Smooth muscle cell (in vitro differentiated cells): ENCODE results near the gene CDHR3. TPM values are rescaled to one million over a fixed set of nuclear protein-coding genes. Genes with fewer than 3 reads are reported as not detected.

Experiments
- DNase-seq: peaks from one replicate; lab custom pipeline; 2025; ENCODE audit not compliant: unreplicated experiment; lab: John Stamatoyannopoulos, UW
- H2AFZ ChIP-seq: fragments of 200-600 bp; sonication (generic); 2 replicates; pipeline ENCODE4 v1.6.0; 2016; ENCODE audit warnings: antibody characterized with exemption, low read depth, mild to moderate bottlenecking
- H3F3A ChIP-seq: fragments of 200-600 bp; sonication (generic); 2 replicates; pipeline ENCODE4 v1.6.0; 2017; ENCODE audit warnings: antibody characterized with exemption, low read depth
- H3K27ac ChIP-seq: fragments of 200-600 bp; sonication (generic); 2 replicates; pipeline ENCODE4 v1.5.1; 2016; ENCODE audit warnings: low read depth, mild to moderate bottlenecking
- H3K27me3 ChIP-seq: fragments of 200-600 bp; sonication (generic); 2 replicates; pipeline ENCODE4 v1.6.1; 2016; ENCODE audit warnings: low read depth, mild to moderate bottlenecking
- H3K36me3 ChIP-seq: fragments of 200-600 bp; sonication (generic); 2 replicates; pipeline ENCODE4 v1.5.1; 2016; ENCODE audit warnings: low read depth
- H3K4me1 ChIP-seq: fragments of 200-600 bp; sonication (generic); 2 replicates; pipeline ENCODE4 v1.5.1; 2016; ENCODE audit warnings: low read depth
- H3K4me2 ChIP-seq: fragments of 200-600 bp; sonication (generic); 2 replicates; pipeline ENCODE4 v1.6.0; 2016; ENCODE audit warnings: mild to moderate bottlenecking
- H3K4me3 ChIP-seq: fragments of 200-600 bp; sonication (generic); 2 replicates; pipeline ENCODE4 v1.5.1; 2016; ENCODE audit warnings: mild to moderate bottlenecking
- H3K79me2 ChIP-seq: fragments of 200-600 bp; sonication (generic); 2 replicates; pipeline ENCODE4 v1.6.0; 2016; ENCODE audit warnings: low read depth, mild to moderate bottlenecking
- H3K9ac ChIP-seq: fragments of 200-600 bp; sonication (generic); 2 replicates; pipeline ENCODE4 v1.6.0; 2016; ENCODE audit warnings: low read depth
- H3K9me3 ChIP-seq: fragments of 200-600 bp; sonication (generic); replicated peaks from 2 replicates; pipeline ENCODE4 v1.5.1; 2016; ENCODE audit warnings: low read depth
- H4K20me1 ChIP-seq: fragments of 200-600 bp; sonication (generic); 2 replicates; pipeline ENCODE4 v1.6.0; 2016; ENCODE audit warnings: low read depth
- WGBS: methylation state at CpG from one replicate; pipeline ENCODE4 v1.1.7; 2016; ENCODE audit warnings: low lambda C conversion rate; 5-methylcytosine and 5-hydroxymethylcytosine counted together
- polyA plus RNA-seq: library from polyadenylated mRNA; unstranded; fragments of >200 nt; fragmentation: Nextera tagmentation; extraction: Ambion mirVana; gene quantifications from 2 replicates; pipeline ENCODE4 v1.2.1, GENCODE V29; 2016
- total RNA-seq: library from RNA; depleted of rRNA; stranded (reverse); fragments of >200 nt; gene quantifications from 2 replicates; pipeline ENCODE4 v1.2.3, GENCODE V29; 2014
- TF ChIP-seq, protein P1 (sequence below): fragments of 200-600 bp; sonication (generic); IDR thresholded peaks from 2 replicates; pipeline ENCODE4 v1.5.1; 2017; ENCODE audit warnings: borderline replicate concordance, mild to moderate bottlenecking, antibody characterized with exemption; ENCODE audit not compliant: insufficient read depth, poor library complexity, severe bottlenecking

CDHR3 gene
- total and polyA plus RNA-seq, 2 experiments from 2014 or later = 0.31 to 1.7 TPM

DNA sequence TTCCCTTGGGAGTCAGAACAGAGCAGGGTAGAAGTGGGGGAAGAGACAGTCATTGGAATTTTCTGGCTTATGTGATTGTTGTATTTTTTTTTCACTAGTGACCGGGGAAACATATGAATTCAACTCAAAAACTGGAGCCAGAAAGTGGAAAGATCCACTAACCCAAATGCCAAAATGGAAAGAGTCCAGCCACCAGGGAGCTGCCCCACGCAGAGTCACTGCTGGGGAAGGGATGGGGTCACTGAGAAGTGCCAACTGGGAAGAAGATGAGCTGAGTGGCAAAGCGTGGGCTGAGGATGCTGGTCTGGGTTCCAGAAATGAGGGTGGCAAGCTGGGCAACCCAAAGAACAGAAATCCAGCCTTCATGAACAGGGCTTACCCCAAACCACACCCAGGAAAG lies 69.2 kb downstream of the CDHR3 start:
- Histone ChIP-seq H3K27ac (no peak overlapping the region), H4K20me1 (no peaks in the 10 kb centered on the region), H3K79me2 (no peaks in the 10 kb centered on the region), H3K9me3 (no peaks in the 10 kb centered on the region), H3K36me3 (no peaks in the 10 kb centered on the region), H3F3A (no peaks in the 10 kb centered on the region), H3K9ac (no peak overlapping the region), H3K4me3 (no peak overlapping the region), H2AFZ (no peak overlapping the region), H3K4me2 (no peak overlapping the region), H3K27me3 (no peaks in the 10 kb centered on the region), H3K4me1 (no peaks in the 10 kb centered on the region)
- TF ChIP-seq, protein P1, sequence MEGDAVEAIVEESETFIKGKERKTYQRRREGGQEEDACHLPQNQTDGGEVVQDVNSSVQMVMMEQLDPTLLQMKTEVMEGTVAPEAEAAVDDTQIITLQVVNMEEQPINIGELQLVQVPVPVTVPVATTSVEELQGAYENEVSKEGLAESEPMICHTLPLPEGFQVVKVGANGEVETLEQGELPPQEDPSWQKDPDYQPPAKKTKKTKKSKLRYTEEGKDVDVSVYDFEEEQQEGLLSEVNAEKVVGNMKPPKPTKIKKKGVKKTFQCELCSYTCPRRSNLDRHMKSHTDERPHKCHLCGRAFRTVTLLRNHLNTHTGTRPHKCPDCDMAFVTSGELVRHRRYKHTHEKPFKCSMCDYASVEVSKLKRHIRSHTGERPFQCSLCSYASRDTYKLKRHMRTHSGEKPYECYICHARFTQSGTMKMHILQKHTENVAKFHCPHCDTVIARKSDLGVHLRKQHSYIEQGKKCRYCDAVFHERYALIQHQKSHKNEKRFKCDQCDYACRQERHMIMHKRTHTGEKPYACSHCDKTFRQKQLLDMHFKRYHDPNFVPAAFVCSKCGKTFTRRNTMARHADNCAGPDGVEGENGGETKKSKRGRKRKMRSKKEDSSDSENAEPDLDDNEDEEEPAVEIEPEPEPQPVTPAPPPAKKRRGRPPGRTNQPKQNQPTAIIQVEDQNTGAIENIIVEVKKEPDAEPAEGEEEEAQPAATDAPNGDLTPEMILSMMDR = no peak
- DNase-seq = no peak
- 94% methylated on average over 3 of the region's 3 CpGs for WGBS

DNA sequence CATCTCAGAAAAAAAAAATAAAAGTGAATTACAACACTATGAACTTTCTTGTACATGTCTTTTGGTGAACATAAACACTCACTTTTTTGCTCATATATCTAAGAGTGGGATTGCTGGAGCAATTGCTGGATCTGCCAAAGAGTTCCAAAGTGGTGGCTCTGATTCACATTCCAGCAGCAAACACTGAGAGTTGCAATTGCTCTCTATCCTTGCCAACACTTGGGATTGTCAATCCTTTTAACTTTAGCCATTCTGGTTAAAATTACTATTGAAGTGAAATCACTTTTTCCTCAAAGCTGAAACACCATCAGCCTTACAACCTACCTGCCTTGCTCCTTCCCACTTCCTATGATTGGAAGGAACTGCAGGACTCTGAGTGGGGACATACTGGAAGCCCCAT lies 70.7 kb downstream of the CDHR3 start:
- H3K4me1 ChIP-seq = no peaks in the 10 kb centered on the region
- no peak overlapping the region for H3K4me2 ChIP-seq
- no peak overlapping the region for H3K27ac ChIP-seq
- H3K9ac ChIP-seq = no peak overlapping the region
- TF ChIP-seq, protein P1 = no peak
- H3K79me2 ChIP-seq = no peaks in the 10 kb centered on the region
- H3K9me3 ChIP-seq = no peaks in the 10 kb centered on the region
- H3K36me3 ChIP-seq = no peaks in the 10 kb centered on the region
- H3K27me3 ChIP-seq = no peaks in the 10 kb centered on the region
- H3K4me3 ChIP-seq = no peak overlapping the region
- DNase-seq = no peak
- H2AFZ ChIP-seq = no peak overlapping the region
- no peaks in the 10 kb centered on the region for H3F3A ChIP-seq
- no peaks in the 10 kb centered on the region for H4K20me1 ChIP-seq

DNA sequence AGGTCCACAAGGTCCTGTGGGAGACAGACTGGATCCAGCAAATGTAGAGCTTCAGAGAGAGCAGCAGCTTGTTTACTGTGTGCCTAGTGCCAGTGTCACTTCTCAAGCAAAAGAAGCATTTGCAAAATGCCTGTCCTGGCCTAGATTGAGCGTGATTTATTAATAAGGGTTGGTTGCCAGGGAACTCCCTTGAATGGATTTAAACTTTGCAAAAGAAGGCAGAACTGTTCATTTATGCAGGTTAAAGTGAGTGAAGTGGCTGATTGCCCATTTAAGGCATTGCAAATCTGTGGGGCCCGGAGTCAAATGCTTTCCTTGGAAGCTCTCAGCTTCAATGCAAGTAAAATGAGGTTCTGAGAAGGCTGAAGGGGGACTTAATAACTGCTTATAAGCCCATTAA lies 71.3 kb downstream of the CDHR3 start:
- H3K4me1 ChIP-seq = no peaks in the 10 kb centered on the region
- no peaks in the 10 kb centered on the region for H3K9me3 ChIP-seq
- H3K27me3 ChIP-seq = no peaks in the 10 kb centered on the region
- WGBS = 100% methylated on average over 2 of the region's 2 CpGs
- H3F3A ChIP-seq = no peaks in the 10 kb centered on the region
- no peaks in the 10 kb centered on the region for H3K36me3 ChIP-seq
- no peak overlapping the region for H3K27ac ChIP-seq
- DNase-seq = no peak
- TF ChIP-seq, protein P1 = no peak
- H2AFZ ChIP-seq = no peak overlapping the region
- H3K4me2 ChIP-seq = no peak overlapping the region
- H3K4me3 ChIP-seq = no peak overlapping the region
- H3K9ac ChIP-seq = no peak overlapping the region
- no peaks in the 10 kb centered on the region for H4K20me1 ChIP-seq
- H3K79me2 ChIP-seq = no peaks in the 10 kb centered on the region

DNA sequence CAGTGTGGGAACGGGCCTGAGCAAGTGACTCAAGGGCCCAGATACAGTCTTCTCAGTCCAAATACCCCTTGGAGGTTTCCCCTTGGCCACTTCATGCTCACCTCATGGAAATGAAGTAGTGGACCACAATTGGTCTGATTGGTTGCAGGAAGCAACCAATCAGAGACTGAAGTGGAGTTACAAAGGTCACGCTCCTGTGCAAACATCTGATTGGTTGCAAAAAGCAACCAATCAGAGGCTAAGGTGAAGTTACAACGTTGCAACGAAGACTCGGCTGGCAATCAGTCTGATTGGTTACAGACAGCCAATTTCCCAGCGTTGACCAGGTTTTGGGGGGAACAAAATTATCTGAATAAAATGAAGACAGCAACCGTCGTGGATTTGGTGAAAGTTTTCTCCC lies 72.5 kb downstream of the CDHR3 start:
- Histone ChIP-seq H3K4me3 (no peak overlapping the region), H3K36me3 (no peaks in the 10 kb centered on the region), H3K79me2 (no peaks in the 10 kb centered on the region), H3F3A (no peaks in the 10 kb centered on the region), H3K4me2 (no peak overlapping the region), H3K9ac (no peak overlapping the region), H3K4me1 (no peaks in the 10 kb centered on the region), H3K27me3 (no peaks in the 10 kb centered on the region), H3K9me3 (no peaks in the 10 kb centered on the region), H3K27ac (no peak overlapping the region), H4K20me1 (no peaks in the 10 kb centered on the region), H2AFZ (no peak overlapping the region)
- WGBS = 93% methylated on average over 8 of the region's 8 CpGs
- no peak for DNase-seq
- TF ChIP-seq, protein P1 = no peak
